GM13976 (cell line): Measurements from ENCODE around the gene TBX10.

Experiments
- DNase-seq: peaks from one replicate; pipeline ENCODE4 v3.0.0; 2012; ENCODE audit warnings: low spot score
- CTCF ChIP-seq: IDR thresholded peaks from 2 replicates; pipeline ENCODE4 v1.5.1; 2012; ENCODE audit warnings: borderline replicate concordance, mild to moderate bottlenecking; ENCODE audit not compliant: insufficient read depth; ENCODE audit errors: extremely low read depth, missing control alignments, control extremely low read depth
- in situ Hi-C: fragments of 300-500 bp; cut with MboI; formaldehyde crosslinking; loops from one replicate; pipeline ENCODE4 v1.12.0; 2022; ENCODE audit warnings: low sequenced_read_pairs, mixed read lengths, inconsistent platforms; ENCODE audit not compliant: unreplicated experiment

TBX10 gene

GRCh38 chr11:67585911-67586310 lies 53.7 kb downstream of the TBX10 start:
- in situ Hi-C loops = no loop called here
- no peak for DNase-seq
- TF ChIP-seq CTCF = no peak

GRCh38 chr11:67584881-67585873 lies 54.4 kb downstream of the TBX10 start:
- DNase-seq = no peak
- in situ Hi-C loops = no loop called here

GRCh38 chr11:67584205-67584880 lies 55.2 kb downstream of the TBX10 start:
- no peak for TF ChIP-seq CTCF
- DNase-seq = peak; percentile 53
- in situ Hi-C loops = no loop called here

More at GRCh38 chr11:67584881-67585873, 54.4 kb downstream of the TBX10 start:
- TF ChIP-seq CTCF = no peak

GRCh38 chr11:67583247-67584204 lies 56.0 kb downstream of the TBX10 start, which contains the start of gene GSTP1:
Gene GSTP1 (plus strand): TSS chr11:67583812. CDS start chr11:67583844, 32 bp downstream.
- TF ChIP-seq CTCF = peak; percentile 74
- in situ Hi-C loops = no loop called here
- DNase-seq = peak; percentile 93

GRCh38 chr11:67582011-67582410 lies 57.6 kb downstream of the TBX10 start:
- DNase-seq = no peak
- in situ Hi-C loops = no loop called here
- no peak for TF ChIP-seq CTCF
